Muscle layer of duodenum (tissue), 2 donors: ENCODE measurements around the gene ADAMTS17.

Source experiments
- H3K27ac ChIP-seq: one replicate; pipeline ENCODE4 v1.7.0; 2013; ENCODE audit warnings: mild to moderate bottlenecking, low read length
- H3K27me3 ChIP-seq: one replicate; pipeline ENCODE4 v1.7.0; 2013; ENCODE audit warnings: low read depth, mild to moderate bottlenecking, control low read depth, low read length
- H3K36me3 ChIP-seq, 2 donors: one replicate each; pipeline ENCODE4 v1.7.0; 2013; ENCODE audit warnings: low read length in 2 of 2, control low read depth in 1 of 2, mild to moderate bottlenecking in 1 of 2; ENCODE audit not compliant: insufficient read depth in 2 of 2, control insufficient read depth in 1 of 2
- H3K4me1 ChIP-seq, 2 donors: one replicate each; pipeline ENCODE4 v1.7.0; 2013; ENCODE audit warnings: low read length in 2 of 2, mild to moderate bottlenecking in 2 of 2, control low read depth in 1 of 2, moderate library complexity in 1 of 2; ENCODE audit not compliant: insufficient read depth in 2 of 2, control insufficient read depth in 1 of 2
- H3K4me3 ChIP-seq, 2 donors: one replicate each; pipeline ENCODE4 v1.7.0; 2013; ENCODE audit warnings: low read length in 2 of 2, low read depth in 1 of 2, mild to moderate bottlenecking in 1 of 2
- H3K9me3 ChIP-seq, 2 donors: one replicate each; pipeline ENCODE4 v1.7.0; 2013; ENCODE audit warnings: low read length in 2 of 2, control low read depth in 1 of 2, mild to moderate bottlenecking in 1 of 2; ENCODE audit not compliant: control insufficient read depth in 1 of 2
- donor health status: healthy.

ADAMTS17 gene

DNA sequence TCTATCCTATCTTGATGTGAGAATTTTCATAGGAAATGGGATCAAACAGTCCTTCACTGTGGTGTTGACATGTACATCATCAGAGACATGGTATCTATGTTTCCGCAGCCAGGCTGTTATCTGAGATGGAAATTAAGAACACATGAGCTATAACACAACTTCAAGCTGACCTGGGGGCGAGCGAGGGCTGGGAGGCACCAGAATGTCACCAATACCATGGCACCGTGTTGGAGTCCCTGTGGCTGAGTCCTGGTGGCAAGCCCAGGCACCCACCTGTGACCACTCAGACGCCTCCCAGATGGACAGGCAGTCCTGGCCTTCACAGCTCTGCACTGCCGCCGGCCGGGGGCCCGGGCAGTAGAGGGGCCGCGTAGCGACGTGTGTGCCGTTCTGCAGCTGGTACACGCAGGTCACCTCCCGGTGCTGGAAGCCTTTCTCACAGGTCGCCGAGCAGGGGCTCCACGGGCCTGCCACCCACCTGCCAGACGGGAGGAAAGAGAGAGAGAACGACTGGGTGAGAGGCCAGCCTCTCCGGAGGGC lies 344.6 kb downstream of the ADAMTS17 start:
- Histone ChIP-seq H3K27ac (no peak overlapping the region), H3K4me1 (no peaks in the 10 kb centered on the region), H3K36me3 (no peaks in the 10 kb centered on the region), H3K4me3 (no peak overlapping the region), H3K9me3 (no peaks in the 10 kb centered on the region), H3K27me3 (no peaks in the 10 kb centered on the region)

GRCh38 chr15:99996660-99997059 lies 345.1 kb downstream of the ADAMTS17 start:
- no peaks in the 10 kb centered on the region for H3K27me3 ChIP-seq
- no peaks in the 10 kb centered on the region for H3K4me1 ChIP-seq
- H3K9me3 ChIP-seq = no peaks in the 10 kb centered on the region
- no peak overlapping the region for H3K27ac ChIP-seq
- no peak overlapping the region for H3K4me3 ChIP-seq
- H3K36me3 ChIP-seq = no peaks in the 10 kb centered on the region

DNA sequence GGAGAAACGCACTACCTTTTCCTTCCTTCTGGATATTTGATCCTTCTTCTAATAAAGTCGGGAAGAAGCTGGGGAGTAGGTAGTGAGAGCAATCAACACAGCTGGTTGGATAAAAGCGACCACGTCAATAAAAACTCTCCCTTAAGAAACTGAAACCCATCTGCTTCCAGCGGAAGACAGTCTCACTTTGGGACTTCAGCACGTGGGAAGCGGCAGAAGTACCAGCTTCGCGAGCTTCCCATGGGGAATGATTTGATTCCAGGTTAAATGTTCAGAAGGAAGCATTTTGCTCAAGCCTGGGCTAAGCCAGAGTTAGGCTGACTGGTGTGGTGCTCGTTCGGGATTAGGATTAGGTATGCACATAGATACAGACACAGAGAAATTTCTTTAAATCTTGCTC lies 346.2 kb downstream of the ADAMTS17 start:
- no peak overlapping the region for H3K27ac ChIP-seq
- no peaks in the 10 kb centered on the region for H3K4me1 ChIP-seq
- no peak overlapping the region for H3K4me3 ChIP-seq
- H3K27me3 ChIP-seq = no peaks in the 10 kb centered on the region
- no peaks in the 10 kb centered on the region for H3K36me3 ChIP-seq
- H3K9me3 ChIP-seq = no peaks in the 10 kb centered on the region

DNA sequence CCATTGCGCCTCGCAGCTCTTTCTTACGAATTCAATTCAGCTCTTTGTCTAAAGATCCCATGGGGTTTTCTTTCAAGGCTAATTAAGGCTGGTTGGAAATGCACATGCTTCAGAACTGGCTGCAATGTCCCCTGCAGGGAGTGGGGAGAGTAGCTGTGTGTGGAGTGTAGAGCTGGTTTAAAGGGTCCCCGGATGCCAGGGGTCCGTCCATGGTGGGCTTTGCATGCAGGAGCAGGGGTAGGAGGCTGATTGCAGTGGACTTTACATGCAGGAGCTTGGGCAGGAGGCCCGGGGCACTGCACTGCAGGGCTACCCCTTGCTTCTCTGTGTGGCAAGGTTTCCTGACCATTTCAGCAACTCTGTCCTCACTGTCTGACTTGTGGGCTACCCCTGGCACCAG lies 346.9 kb downstream of the ADAMTS17 start:
- H3K27me3 ChIP-seq = no peaks in the 10 kb centered on the region
- no peaks in the 10 kb centered on the region for H3K4me1 ChIP-seq
- H3K4me3 ChIP-seq = no peak overlapping the region
- no peak overlapping the region for H3K27ac ChIP-seq
- no peaks in the 10 kb centered on the region for H3K9me3 ChIP-seq
- H3K36me3 ChIP-seq = no peaks in the 10 kb centered on the region

- Histone ChIP-seq H3K4me1 (no peaks in the 10 kb centered on the region), H3K27me3 (no peaks in the 10 kb centered on the region), H3K4me3 (no peak overlapping the region), H3K36me3 (no peaks in the 10 kb centered on the region), H3K9me3 (no peaks in the 10 kb centered on the region), H3K27ac (no peak overlapping the region)
These were observed 348.1 kb downstream of the ADAMTS17 start for GRCh38 chr15:99993681-99994131.

DNA sequence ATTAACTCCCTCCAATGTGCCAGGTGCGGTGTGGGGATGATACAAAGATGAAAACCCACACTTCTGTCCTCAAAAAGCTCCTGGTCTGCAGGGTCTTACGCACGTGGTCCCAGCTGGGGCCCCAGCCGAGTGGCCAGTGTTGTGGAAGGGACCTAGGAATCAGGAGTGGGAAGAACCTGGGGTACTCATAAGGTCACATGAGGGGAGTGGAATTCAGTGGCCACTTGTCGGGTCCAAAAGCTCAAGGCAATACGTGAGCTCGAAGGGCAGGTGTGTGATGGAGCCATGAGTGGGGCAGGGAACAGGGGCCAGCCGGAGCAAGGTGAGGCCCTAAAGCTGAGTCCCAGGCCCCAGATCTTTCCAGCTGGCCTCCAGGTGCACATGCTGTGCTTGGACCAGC lies 348.5 kb downstream of the ADAMTS17 start:
- H3K4me3 ChIP-seq = no peak overlapping the region
- no peaks in the 10 kb centered on the region for H3K9me3 ChIP-seq
- no peaks in the 10 kb centered on the region for H3K4me1 ChIP-seq
- no peaks in the 10 kb centered on the region for H3K27me3 ChIP-seq
- no peak overlapping the region for H3K27ac ChIP-seq
- H3K36me3 ChIP-seq = no peaks in the 10 kb centered on the region

DNA sequence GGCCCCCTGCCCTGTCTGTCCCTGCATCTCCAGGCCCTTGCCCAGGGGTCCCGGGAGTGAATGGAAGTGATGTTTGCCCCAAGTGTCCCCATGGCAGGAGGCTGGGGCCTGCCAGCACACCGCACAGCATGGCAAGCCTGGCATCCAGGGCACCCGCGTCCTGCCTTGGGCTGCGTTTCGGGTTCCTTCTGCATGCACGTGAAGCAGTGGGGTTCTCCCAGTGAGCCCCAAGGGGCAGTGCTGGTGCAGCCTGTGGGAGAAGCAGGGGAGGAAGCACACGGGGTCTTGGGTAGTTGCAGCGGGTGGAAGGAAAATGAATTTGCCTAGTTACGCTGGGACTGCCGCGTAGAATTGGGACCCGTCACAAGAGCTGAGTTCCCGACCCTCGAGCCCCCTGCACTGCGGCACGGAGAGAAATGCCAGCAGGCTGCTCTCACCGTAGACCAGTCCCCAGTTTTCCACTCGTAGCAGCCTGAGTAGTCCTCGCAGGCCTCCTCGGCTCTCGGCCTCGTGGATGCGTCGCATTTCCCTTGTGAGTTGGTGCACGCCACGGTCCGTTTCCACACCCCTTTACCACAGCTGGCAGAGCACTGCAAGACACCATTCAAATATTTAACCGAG lies 349.1 kb downstream of the ADAMTS17 start:
- Histone ChIP-seq H3K27me3 (no peaks in the 10 kb centered on the region), H3K27ac (no peak overlapping the region), H3K4me3 (no peak overlapping the region), H3K4me1 (no peaks in the 10 kb centered on the region), H3K9me3 (no peaks in the 10 kb centered on the region), H3K36me3 (no peaks in the 10 kb centered on the region)

- H3K4me1 ChIP-seq = no peaks in the 10 kb centered on the region
- H3K9me3 ChIP-seq = no peaks in the 10 kb centered on the region
- no peaks in the 10 kb centered on the region for H3K27me3 ChIP-seq
- H3K27ac ChIP-seq = no peak overlapping the region
- H3K36me3 ChIP-seq = no peaks in the 10 kb centered on the region
- H3K4me3 ChIP-seq = no peak overlapping the region
These were observed 352.7 kb downstream of the ADAMTS17 start for GRCh38 chr15:99989095-99989494.

- Histone ChIP-seq H3K27me3 (no peaks in the 10 kb centered on the region), H3K4me1 (no peaks in the 10 kb centered on the region), H3K4me3 (no peak overlapping the region), H3K27ac (no peak overlapping the region), H3K9me3 (no peaks in the 10 kb centered on the region), H3K36me3 (no peaks in the 10 kb centered on the region)
These were observed 354.1 kb downstream of the ADAMTS17 start for GRCh38 chr15:99987701-99988100.

GRCh38 chr15:99987119-99987506 lies 354.7 kb downstream of the ADAMTS17 start:
- H3K27ac ChIP-seq = no peak overlapping the region
- no peak overlapping the region for H3K4me3 ChIP-seq
- H3K36me3 ChIP-seq = no peaks in the 10 kb centered on the region
- H3K4me1 ChIP-seq = no peaks in the 10 kb centered on the region
- no peaks in the 10 kb centered on the region for H3K27me3 ChIP-seq
- H3K9me3 ChIP-seq = no peaks in the 10 kb centered on the region

DNA sequence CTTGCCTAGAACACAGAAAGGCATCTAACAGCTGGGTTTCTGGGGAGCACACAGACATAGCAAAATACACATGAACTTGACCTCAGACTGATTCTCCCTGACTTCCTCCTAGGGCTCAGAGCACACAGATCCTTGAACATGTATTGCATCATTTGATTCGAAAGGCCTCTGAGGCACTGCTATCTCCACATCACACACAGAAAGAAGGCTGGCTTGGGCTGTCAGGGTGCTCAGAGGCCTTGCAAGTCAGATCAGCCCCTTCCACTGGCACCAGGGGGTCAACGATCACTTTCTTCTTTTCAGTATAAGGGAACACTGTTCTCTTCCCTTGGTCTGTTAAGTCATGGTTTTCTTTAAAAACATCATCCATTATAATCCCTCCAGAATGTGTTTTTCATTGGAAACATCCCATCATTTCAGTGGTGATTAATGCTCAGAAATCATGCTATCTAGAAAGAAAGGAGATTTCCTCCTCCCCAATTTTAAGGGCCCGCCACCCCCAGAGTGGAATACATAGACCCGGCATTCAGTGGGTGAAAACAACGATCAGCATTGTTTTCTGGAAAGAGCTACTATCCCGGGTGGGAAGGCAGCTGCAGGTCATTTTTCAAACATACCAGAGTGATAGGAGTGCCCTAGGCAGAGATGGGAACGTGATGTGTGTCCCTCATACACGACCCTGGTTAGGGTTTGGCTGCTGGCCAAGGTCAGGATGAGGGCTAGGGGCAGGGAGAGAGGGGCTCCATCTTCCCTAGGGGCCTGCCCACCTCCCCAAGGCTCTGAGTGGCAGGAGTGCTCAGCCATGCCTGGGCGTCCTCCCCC lies 355.3 kb downstream of the ADAMTS17 start:
- no peak overlapping the region for H3K4me3 ChIP-seq
- no peaks in the 10 kb centered on the region for H3K27me3 ChIP-seq
- no peaks in the 10 kb centered on the region for H3K4me1 ChIP-seq
- H3K36me3 ChIP-seq = no peaks in the 10 kb centered on the region
- no peaks in the 10 kb centered on the region for H3K9me3 ChIP-seq
- no peak overlapping the region for H3K27ac ChIP-seq
